ENCODE measurements around the gene CEP170B. TPM values are rescaled to one million over a fixed set of nuclear protein-coding genes. Genes with fewer than 3 reads are reported as not detected.

CEP170B gene
- total and polyA plus RNA-seq, 2 donors (not counting 3 experiments of a cell fraction or from before 2014, with no cell fraction given) = 13.9 to 38.6 TPM

DNA sequence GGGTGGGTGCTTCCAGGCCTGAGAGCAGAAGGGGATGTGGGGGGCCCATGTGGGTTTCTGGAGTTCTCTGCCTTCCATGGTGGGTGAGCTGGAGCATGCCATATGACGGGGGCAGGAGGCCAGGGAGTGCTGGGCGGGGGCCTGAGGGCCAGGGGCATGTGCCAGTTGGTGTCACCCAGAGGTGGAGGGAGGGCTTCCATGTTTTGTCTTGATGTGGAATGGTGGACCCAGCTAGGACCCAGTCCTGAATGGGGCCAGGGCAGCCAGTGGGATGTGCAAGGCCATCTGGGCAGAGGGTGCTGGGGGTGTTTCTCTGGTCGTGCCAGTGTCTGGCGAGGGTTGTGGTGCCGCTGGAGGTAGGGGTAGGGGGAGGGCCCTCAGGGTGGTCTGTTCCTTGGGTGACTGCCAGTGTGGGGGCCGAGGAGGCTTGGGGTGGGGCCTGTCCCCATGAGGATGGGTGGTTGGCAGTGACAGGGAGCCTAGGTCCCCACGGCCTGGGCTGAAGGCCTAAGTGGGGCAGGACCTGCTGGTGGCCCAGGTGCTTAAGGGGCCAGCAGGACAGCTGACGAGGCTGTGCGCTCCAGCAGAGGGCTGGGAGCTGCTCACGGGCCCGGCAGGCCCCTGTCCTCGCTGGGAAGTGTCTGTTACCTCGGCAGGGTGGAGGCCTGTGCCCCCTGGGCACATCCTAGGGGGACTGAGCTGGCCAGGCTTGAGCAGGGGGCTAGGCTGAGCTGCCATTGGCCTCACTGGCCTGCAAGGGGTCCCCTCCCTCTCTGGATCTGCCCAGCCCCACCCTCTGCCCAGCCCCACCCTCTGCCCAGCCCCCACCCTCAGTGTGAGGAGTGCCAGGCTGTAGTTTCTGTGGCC is 26.8 kb downstream of the CEP170B start:
- H3K27me3 ChIP-seq (ENCODE audit: control insufficient read depth in 2 of 2, insufficient read depth in 2 of 2, low read length in 2 of 2) = no peaks in the 10 kb centered on the region
- H3K9me1 ChIP-seq (replicated peaks; ENCODE audit: control insufficient read depth, extremely low read depth, insufficient read depth, low read length) = no peaks in the 10 kb centered on the region
- H3K4me3 ChIP-seq (replicated peaks in 1 of 3; ENCODE audit: insufficient read depth in 1 of 3, low read depth in 1 of 3, low read length in 3 of 3) = no peak overlapping the region
- H3K27ac ChIP-seq (ENCODE audit: insufficient read depth, low read depth, low read length) = no peak overlapping the region
- H3K4me1 ChIP-seq (ENCODE audit: control insufficient read depth, extremely low read depth, insufficient read depth, low read length) = peaks cover 16% of the 10 kb centered on the region
- ChIA-PET POLR2A (no interaction called here), CTCF (interaction anchor here (1.2 kb wide), 1 partner anchor 154 kb away, joined by 3 read pairs; no protein-coding TSS in a partner anchor)
- TF ChIP-seq, protein P1, sequence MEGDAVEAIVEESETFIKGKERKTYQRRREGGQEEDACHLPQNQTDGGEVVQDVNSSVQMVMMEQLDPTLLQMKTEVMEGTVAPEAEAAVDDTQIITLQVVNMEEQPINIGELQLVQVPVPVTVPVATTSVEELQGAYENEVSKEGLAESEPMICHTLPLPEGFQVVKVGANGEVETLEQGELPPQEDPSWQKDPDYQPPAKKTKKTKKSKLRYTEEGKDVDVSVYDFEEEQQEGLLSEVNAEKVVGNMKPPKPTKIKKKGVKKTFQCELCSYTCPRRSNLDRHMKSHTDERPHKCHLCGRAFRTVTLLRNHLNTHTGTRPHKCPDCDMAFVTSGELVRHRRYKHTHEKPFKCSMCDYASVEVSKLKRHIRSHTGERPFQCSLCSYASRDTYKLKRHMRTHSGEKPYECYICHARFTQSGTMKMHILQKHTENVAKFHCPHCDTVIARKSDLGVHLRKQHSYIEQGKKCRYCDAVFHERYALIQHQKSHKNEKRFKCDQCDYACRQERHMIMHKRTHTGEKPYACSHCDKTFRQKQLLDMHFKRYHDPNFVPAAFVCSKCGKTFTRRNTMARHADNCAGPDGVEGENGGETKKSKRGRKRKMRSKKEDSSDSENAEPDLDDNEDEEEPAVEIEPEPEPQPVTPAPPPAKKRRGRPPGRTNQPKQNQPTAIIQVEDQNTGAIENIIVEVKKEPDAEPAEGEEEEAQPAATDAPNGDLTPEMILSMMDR (IDR thresholded peaks at IDR 0.05; ENCODE audit: extremely low read depth in 1 of 2, insufficient read depth in 1 of 2, low read depth in 1 of 2, low read length in 2 of 2) = no peak
- TF ChIP-seq FOS (IDR thresholded peaks at IDR 0.05; ENCODE audit: borderline replicate concordance, insufficient read depth, low read length) (no peak), JUN (IDR thresholded peaks at IDR 0.05; ENCODE audit: borderline replicate concordance, insufficient read depth, insufficient read length, low read depth) (no peak), MAX (IDR thresholded peaks at IDR 0.05; ENCODE audit: insufficient read depth, insufficient read length) (no peak), MYC (IDR thresholded peaks at IDR 0.05; ENCODE audit: low read depth, low read length) (no peak), GATA2 (IDR thresholded peaks at IDR 0.05; ENCODE audit: insufficient read depth, insufficient read length, low read depth, low read length) (no peak), EZH2 (IDR thresholded peaks at IDR 0.05; ENCODE audit: borderline replicate concordance, low read depth, low read length, severe bottlenecking) (no peak), POLR2AphosphoS5 (IDR thresholded peaks at IDR 0.05; ENCODE audit: insufficient read depth, low read depth, low read length) (no peak), POLR2A (IDR thresholded peaks at IDR 0.05; ENCODE audit: low read depth, low read length) (no peak)
- H3K4me2 ChIP-seq (ENCODE audit: insufficient read depth, low read length) = no peak overlapping the region
- DNase-seq (ENCODE audit: low read depth, low spot score) = no peak
- H4K20me1 ChIP-seq (replicated peaks; ENCODE audit: control insufficient read depth, extremely low read depth, insufficient read depth, low read length) = no peaks in the 10 kb centered on the region
- H3K9ac ChIP-seq (replicated peaks; ENCODE audit: extremely low read depth, insufficient read depth, low read length) = no peak overlapping the region
- FAIRE-seq = no peak
- H3K36me3 ChIP-seq (ENCODE audit: control insufficient read depth in 2 of 2, extremely low read depth in 1 of 2, insufficient read depth in 2 of 2, low read length in 2 of 2) = peaks cover 2 to 8% of the 10 kb centered on the region in 2 experiments
- H2AFZ ChIP-seq (ENCODE audit: low read depth, low read length) = no peak overlapping the region
- no peaks in the 10 kb centered on the region for H3K79me2 ChIP-seq (ENCODE audit: control insufficient read depth, insufficient read depth, low read length)
- intact Hi-C loops (cut with micrococcal nuclease) = no loop called here
- H3K9me3 ChIP-seq (replicated peaks; ENCODE audit: control insufficient read depth, insufficient read depth, low read length) = no peaks in the 10 kb centered on the region
- no TSS peak for BruUV-seq (replicated peaks)
- dilution Hi-C loops (cut with MboI; ENCODE audit: extremely low pct_ligation_motif_present, low sequenced_read_pairs) = no loop called here
